ENCODE results near the gene TRABD2B.

Gene TRABD2B

GRCh38 chr1:48026275-48026674, 29.1 kb upstream of the TRABD2B start:
- H3K36me3 Mint-ChIP-seq (ENCODE audit: low read depth), result no peaks in the 10 kb centered on the region
- no peak overlapping the region for H3K27ac Mint-ChIP-seq
- H3K9me3 Mint-ChIP-seq, result no peaks in the 10 kb centered on the region
- peaks cover 49% of the 10 kb centered on the region for H3K27me3 Mint-ChIP-seq (ENCODE audit: low read depth)
- no peak overlapping the region for H3K4me3 Mint-ChIP-seq
- H3K4me1 Mint-ChIP-seq, result peaks cover 15% of the 10 kb centered on the region
- TF ChIP-seq CTCF (IDR thresholded peaks at IDR 0.05; ENCODE audit: unreplicated experiment in 3 of 3), result no peak

DNA sequence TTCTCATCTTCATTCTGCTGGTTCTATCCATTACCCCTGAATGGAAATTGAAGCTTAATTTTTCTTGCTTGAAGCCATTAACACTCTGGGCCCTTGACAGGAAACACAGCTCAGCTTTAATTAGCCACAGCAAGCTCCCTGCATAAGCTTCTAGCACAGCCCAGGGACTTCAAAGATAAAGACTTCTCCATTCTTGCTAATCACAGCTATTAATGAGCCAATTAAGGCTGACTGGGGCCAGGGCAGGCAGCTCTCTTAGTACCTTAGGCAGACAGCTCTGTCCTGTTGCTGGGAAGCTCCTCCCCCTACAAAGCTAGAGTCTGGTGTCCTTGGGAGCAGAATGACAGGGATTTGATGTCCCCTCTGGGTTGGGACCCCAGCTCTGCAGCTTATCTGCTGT, 27.9 kb upstream of the TRABD2B start:
- Mint-ChIP-seq H3K27me3 (ENCODE audit: low read depth) (peaks cover 52% of the 10 kb centered on the region), H3K4me1 (peaks cover 18% of the 10 kb centered on the region), H3K36me3 (ENCODE audit: low read depth) (no peaks in the 10 kb centered on the region), H3K4me3 (no peak overlapping the region), H3K27ac (no peak overlapping the region), H3K9me3 (no peaks in the 10 kb centered on the region)
- no peak for TF ChIP-seq CTCF (IDR thresholded peaks at IDR 0.05; ENCODE audit: unreplicated experiment in 3 of 3)

DNA sequence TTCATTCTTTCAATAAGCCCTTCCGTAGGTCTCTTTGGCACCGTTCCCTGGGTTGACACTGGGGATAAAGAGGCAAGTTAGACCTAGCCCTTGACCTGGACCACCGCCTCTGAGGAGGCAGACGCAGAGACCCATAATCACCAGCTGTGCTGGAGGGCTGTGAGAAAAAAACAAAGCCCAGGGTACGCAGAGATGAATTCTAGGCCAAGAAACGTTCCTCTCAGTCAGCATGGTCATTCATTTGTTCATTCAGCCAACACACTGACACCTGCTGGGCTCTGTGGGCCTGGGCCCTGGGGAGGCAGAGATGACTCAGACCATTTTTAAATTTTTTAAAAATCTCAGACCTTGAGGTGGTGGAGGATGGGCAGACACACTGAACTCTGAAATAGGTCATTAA, 26.3 kb upstream of the TRABD2B start:
- Mint-ChIP-seq H3K27me3 (ENCODE audit: low read depth) (peaks cover 47% of the 10 kb centered on the region), H3K27ac (no peak overlapping the region), H3K9me3 (no peaks in the 10 kb centered on the region), H3K4me1 (peaks cover 9% of the 10 kb centered on the region), H3K36me3 (ENCODE audit: low read depth) (no peaks in the 10 kb centered on the region), H3K4me3 (no peak overlapping the region)
- no peak for TF ChIP-seq CTCF (IDR thresholded peaks at IDR 0.05; ENCODE audit: unreplicated experiment in 3 of 3)

GRCh38 chr1:48022306-48022705, 25.1 kb upstream of the TRABD2B start:
- Mint-ChIP-seq H3K4me3 (no peak overlapping the region), H3K36me3 (ENCODE audit: low read depth) (no peaks in the 10 kb centered on the region), H3K27ac (no peak overlapping the region), H3K27me3 (ENCODE audit: low read depth) (peaks cover 39% of the 10 kb centered on the region), H3K4me1 (peaks cover 9% of the 10 kb centered on the region), H3K9me3 (no peaks in the 10 kb centered on the region)
- no peak for TF ChIP-seq CTCF (IDR thresholded peaks at IDR 0.05; ENCODE audit: unreplicated experiment in 3 of 3)

DNA sequence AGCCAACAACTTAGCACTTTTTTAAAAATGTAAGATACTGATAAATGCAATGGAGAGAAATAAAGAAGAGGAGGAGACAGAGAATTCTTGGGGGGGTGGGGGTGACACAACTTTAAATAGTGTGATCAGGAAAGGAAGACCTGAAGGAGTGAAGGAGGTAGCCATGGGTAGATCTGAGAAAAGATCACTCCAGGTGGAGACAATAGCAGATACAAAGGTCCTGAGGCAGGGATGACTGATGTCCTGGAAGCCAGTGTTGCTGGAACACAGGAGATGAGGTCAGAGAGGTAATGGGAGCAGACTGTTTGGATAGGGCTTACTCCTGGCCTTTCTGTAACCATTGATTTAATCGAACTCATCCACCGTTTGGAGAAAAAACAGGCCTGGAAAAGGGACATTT, 24.6 kb upstream of the TRABD2B start:
- H3K27me3 Mint-ChIP-seq (ENCODE audit: low read depth), result peaks cover 38% of the 10 kb centered on the region
- H3K4me3 Mint-ChIP-seq, result no peak overlapping the region
- H3K9me3 Mint-ChIP-seq, result no peaks in the 10 kb centered on the region
- H3K4me1 Mint-ChIP-seq, result peaks cover 11% of the 10 kb centered on the region
- H3K36me3 Mint-ChIP-seq (ENCODE audit: low read depth), result no peaks in the 10 kb centered on the region
- no peak overlapping the region for H3K27ac Mint-ChIP-seq
- TF ChIP-seq CTCF (IDR thresholded peaks at IDR 0.05; ENCODE audit: unreplicated experiment in 3 of 3), result no peak

DNA sequence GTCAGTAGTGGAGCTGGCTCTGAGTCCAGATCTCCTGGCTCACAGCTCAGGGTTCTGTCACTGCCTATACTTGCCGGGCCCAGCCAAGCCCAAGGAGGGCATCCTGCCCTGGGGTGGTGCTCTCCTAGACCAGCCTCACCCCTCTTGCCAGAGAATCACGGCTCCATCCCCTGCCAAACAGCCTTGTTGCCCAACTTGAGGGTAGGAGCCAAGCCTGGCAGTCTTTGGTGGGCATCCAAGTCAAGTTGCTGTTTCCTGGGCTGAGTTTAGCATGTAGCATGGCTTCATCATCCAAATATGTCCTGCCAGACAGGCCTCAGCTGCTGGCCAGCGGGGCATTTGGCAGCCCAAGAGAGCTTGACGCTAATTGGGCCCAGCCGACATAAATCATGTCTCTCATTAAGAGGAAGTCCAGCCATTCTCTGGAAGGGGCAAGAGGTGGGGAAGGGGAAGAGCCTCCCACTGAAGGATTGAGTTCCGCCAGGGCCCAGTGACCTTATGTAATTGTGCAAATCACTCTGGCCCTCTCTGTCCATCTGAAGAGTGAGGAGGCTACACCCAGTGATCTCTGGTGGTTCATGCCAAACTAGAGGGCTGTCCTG, 22.6 kb upstream of the TRABD2B start:
- H3K9me3 Mint-ChIP-seq, result no peaks in the 10 kb centered on the region
- H3K36me3 Mint-ChIP-seq (ENCODE audit: low read depth), result no peaks in the 10 kb centered on the region
- no peak overlapping the region for H3K27ac Mint-ChIP-seq
- H3K27me3 Mint-ChIP-seq (ENCODE audit: low read depth), result peaks cover 36% of the 10 kb centered on the region
- H3K4me3 Mint-ChIP-seq, result no peak overlapping the region
- peaks cover 14% of the 10 kb centered on the region for H3K4me1 Mint-ChIP-seq
- TF ChIP-seq CTCF (IDR thresholded peaks at IDR 0.05; ENCODE audit: unreplicated experiment in 3 of 3), result no peak

Data from nephron (organoid).